Parathyroid adenoma (tissue), 2 donors: ENCODE data around the gene DHRS12.

ENCODE experiments used
- H2AFZ ChIP-seq: fragments of 300-600 bp; sonication (generic); one replicate; pipeline ENCODE4 v1.7.0; 2017; ENCODE audit warnings: antibody characterized with exemption, mild to moderate bottlenecking
- H3K27ac ChIP-seq: fragments of 300-600 bp; sonication (generic); one replicate; pipeline ENCODE4 v1.7.0; 2017
- H3K27me3 ChIP-seq: fragments of 300-600 bp; sonication (generic); one replicate; pipeline ENCODE4 v1.7.0; 2017; ENCODE audit warnings: low read length; ENCODE audit not compliant: control insufficient read depth, insufficient read depth
- H3K36me3 ChIP-seq: fragments of 300-600 bp; sonication (generic); one replicate; pipeline ENCODE4 v1.7.0; 2017; ENCODE audit warnings: low read length; ENCODE audit not compliant: control insufficient read depth, insufficient read depth
- H3K4me1 ChIP-seq: fragments of 300-600 bp; sonication (generic); one replicate; pipeline ENCODE4 v1.7.0; 2017; ENCODE audit warnings: control low read depth
- H3K4me2 ChIP-seq: fragments of 300-600 bp; sonication (generic); one replicate; pipeline ENCODE4 v1.7.0; 2017; ENCODE audit warnings: low read length
- H3K4me3 ChIP-seq: fragments of 300-600 bp; sonication (generic); one replicate; pipeline ENCODE4 v1.7.0; 2017; ENCODE audit warnings: low read depth, low read length
- H3K79me2 ChIP-seq: fragments of 300-600 bp; sonication (generic); one replicate; pipeline ENCODE4 v1.7.0; 2017; ENCODE audit warnings: control low read depth
- H3K9ac ChIP-seq: fragments of 300-600 bp; sonication (generic); one replicate; pipeline ENCODE4 v1.7.0; 2017; ENCODE audit warnings: mild to moderate bottlenecking
- H3K9me3 ChIP-seq: fragments of 300-600 bp; sonication (generic); one replicate; pipeline ENCODE4 v1.7.0; 2017; ENCODE audit warnings: low read length; ENCODE audit not compliant: control insufficient read depth
- TF ChIP-seq, protein P1 (sequence below): fragments of 300-600 bp; sonication (generic); IDR thresholded peaks from one replicate; pipeline ENCODE4 v1.7.0; 2017; ENCODE audit warnings: antibody characterized with exemption, mild to moderate bottlenecking
- donor health status: primary hyperparathyroidism.

The DHRS12 gene

DNA sequence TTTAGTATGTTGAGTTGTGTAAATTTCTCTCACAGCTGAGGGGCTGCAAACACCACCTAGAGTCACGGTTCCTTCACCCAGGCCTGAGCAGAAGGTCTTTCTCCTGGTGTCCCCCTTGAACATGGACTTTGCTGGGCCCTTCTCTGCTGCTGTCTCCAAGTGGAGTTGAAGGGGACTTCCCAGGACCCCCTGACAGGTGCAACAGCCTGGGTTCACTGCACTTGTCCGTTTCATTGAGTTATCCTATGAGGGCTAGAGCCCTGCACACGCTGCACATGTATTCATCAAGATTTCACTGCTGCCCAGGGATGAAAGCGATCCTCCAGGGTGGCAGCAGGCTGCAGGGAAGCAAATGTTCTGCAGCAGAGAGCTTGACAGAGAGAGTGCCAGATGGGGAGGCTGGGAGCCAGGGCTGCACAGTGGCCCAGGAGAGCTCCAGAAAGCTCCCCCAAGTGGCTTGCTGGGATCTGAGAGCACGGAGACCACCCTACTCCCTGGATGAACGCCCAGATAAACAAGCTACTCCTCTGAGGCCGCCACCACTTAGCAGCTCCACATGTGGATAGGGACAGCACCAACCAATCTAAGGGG is 30.7 kb upstream of the DHRS12 start:
- no peaks in the 10 kb centered on the region for H3K27me3 ChIP-seq
- H3K4me1 ChIP-seq = no peaks in the 10 kb centered on the region
- H3K27ac ChIP-seq = no peak overlapping the region
- H3K4me3 ChIP-seq = no peak overlapping the region
- H2AFZ ChIP-seq = no peak overlapping the region
- no peaks in the 10 kb centered on the region for H3K36me3 ChIP-seq
- TF ChIP-seq, protein P1, sequence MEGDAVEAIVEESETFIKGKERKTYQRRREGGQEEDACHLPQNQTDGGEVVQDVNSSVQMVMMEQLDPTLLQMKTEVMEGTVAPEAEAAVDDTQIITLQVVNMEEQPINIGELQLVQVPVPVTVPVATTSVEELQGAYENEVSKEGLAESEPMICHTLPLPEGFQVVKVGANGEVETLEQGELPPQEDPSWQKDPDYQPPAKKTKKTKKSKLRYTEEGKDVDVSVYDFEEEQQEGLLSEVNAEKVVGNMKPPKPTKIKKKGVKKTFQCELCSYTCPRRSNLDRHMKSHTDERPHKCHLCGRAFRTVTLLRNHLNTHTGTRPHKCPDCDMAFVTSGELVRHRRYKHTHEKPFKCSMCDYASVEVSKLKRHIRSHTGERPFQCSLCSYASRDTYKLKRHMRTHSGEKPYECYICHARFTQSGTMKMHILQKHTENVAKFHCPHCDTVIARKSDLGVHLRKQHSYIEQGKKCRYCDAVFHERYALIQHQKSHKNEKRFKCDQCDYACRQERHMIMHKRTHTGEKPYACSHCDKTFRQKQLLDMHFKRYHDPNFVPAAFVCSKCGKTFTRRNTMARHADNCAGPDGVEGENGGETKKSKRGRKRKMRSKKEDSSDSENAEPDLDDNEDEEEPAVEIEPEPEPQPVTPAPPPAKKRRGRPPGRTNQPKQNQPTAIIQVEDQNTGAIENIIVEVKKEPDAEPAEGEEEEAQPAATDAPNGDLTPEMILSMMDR = no peak
- no peaks in the 10 kb centered on the region for H3K9me3 ChIP-seq
- H3K79me2 ChIP-seq = no peaks in the 10 kb centered on the region
- no peak overlapping the region for H3K4me2 ChIP-seq
- H3K9ac ChIP-seq = no peak overlapping the region

DNA sequence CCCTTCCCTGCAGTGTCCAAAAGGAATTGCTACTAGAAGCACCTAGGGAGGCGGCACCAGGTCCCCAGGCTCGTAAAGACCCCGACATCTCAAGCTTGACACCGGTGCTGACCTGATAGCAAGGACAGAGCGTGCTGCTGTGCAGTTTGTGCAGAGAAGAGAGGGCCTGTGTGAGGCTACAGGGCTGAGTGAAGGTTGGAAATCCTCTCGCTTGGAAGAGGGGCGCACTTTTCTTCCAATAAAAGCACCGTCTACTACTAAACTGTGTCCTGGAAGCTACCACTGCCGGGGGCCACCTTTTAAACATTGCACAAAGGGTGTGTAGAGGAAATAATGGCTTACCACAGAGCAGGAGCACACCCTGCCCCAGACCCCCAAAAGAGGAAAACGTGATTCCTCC is 30.0 kb upstream of the DHRS12 start:
- no peak overlapping the region for H3K9ac ChIP-seq
- TF ChIP-seq, protein P1 = no peak
- no peak overlapping the region for H3K27ac ChIP-seq
- H3K36me3 ChIP-seq = no peaks in the 10 kb centered on the region
- H3K9me3 ChIP-seq = no peaks in the 10 kb centered on the region
- no peaks in the 10 kb centered on the region for H3K4me1 ChIP-seq
- no peak overlapping the region for H3K4me2 ChIP-seq
- H2AFZ ChIP-seq = no peak overlapping the region
- no peak overlapping the region for H3K4me3 ChIP-seq
- no peaks in the 10 kb centered on the region for H3K79me2 ChIP-seq
- H3K27me3 ChIP-seq = no peaks in the 10 kb centered on the region

DNA sequence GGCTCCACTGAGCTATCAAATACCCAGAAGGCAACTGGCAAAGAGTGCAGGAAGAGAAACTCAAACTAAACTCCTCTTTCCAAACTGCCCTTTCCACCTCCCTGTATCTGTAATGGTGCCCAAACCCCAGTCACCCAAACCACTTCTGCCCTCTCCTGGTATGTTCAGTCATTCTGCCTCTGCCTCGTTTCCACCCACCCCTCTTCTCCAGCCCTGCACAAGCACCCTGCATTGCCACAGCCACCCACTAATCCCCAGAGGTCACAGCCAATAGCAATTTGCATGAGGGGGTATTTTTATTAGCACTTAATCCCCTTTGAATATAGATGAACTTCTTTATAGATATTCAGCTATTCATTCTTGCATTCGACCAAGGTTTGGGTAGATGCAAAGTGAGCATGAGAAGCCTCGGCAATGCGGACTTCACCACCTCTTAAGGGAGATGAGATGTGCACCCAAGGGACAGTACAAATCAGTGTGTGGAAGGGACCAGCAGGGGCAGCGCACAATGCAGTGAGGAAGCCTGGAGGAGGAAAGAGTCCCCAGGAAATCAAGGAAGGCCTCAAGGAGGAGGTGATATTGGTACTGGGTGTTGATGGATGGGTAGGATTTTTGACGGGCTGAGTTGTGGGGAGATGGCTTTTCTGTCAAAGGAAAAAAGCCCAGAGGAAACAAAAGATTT is 28.6 kb upstream of the DHRS12 start:
- no peak overlapping the region for H3K9ac ChIP-seq
- H3K4me3 ChIP-seq = no peak overlapping the region
- TF ChIP-seq, protein P1 = peak; percentile 6
- no peak overlapping the region for H2AFZ ChIP-seq
- no peaks in the 10 kb centered on the region for H3K4me1 ChIP-seq
- H3K36me3 ChIP-seq = no peaks in the 10 kb centered on the region
- no peak overlapping the region for H3K27ac ChIP-seq
- H3K27me3 ChIP-seq = no peaks in the 10 kb centered on the region
- H3K9me3 ChIP-seq = no peaks in the 10 kb centered on the region
- no peak overlapping the region for H3K4me2 ChIP-seq
- no peaks in the 10 kb centered on the region for H3K79me2 ChIP-seq

DNA sequence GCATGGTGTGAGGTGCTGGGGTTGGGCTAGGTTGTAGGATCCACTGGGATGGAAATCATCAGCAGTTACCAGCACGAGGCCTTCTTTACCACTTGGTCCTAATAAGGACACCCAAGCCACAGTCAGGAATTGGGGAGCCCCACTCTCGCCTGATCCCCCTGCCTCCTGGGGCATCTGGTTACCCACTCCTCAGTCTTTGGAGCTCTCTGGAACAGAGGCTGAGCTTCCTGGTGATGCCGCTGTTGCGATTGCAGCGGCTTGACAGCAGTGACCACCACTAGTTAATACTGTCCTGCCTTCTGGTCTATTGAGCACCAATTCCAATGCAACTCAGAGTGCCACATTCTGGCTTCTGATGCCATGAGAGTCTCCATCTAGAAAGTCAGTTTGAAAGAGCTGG is 27.6 kb upstream of the DHRS12 start:
- H3K4me2 ChIP-seq = no peak overlapping the region
- TF ChIP-seq, protein P1 = no peak
- H3K36me3 ChIP-seq = no peaks in the 10 kb centered on the region
- no peak overlapping the region for H2AFZ ChIP-seq
- H3K9ac ChIP-seq = no peak overlapping the region
- H3K4me3 ChIP-seq = no peak overlapping the region
- no peaks in the 10 kb centered on the region for H3K79me2 ChIP-seq
- no peak overlapping the region for H3K27ac ChIP-seq
- no peaks in the 10 kb centered on the region for H3K4me1 ChIP-seq
- no peaks in the 10 kb centered on the region for H3K9me3 ChIP-seq
- no peaks in the 10 kb centered on the region for H3K27me3 ChIP-seq

DNA sequence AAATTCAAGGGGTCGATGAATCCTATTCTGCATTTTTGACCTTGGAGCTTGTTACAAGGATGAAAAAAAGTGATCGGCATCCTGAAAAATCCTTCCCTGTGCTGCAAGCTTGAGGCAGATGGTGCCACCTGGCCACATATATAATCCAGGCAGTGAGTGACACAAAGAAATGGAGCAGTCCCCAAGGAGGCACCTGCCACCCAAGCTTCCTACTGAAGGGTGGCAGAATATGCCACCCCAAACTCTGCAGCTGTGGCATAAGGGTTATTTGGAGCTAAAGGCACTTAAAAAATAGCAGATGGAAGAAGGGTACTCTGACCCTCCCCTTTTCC is 25.6 kb upstream of the DHRS12 start:
- Histone ChIP-seq H2AFZ (no peak overlapping the region), H3K4me3 (no peak overlapping the region), H3K4me2 (no peak overlapping the region), H3K4me1 (no peaks in the 10 kb centered on the region), H3K9ac (no peak overlapping the region), H3K27me3 (no peaks in the 10 kb centered on the region), H3K36me3 (no peaks in the 10 kb centered on the region), H3K27ac (no peak overlapping the region), H3K79me2 (no peaks in the 10 kb centered on the region), H3K9me3 (no peaks in the 10 kb centered on the region)
- TF ChIP-seq, protein P1 = no peak
